Smooth muscle cell of the brain vasculature (primary cell): Measurements from ENCODE around the gene GON4L.
"Not testable (repeated sequence)": the region's sequence is repeated elsewhere in the genome, so short reads cannot be mapped to it uniquely, and the experiment has no call there.

ENCODE experiments used
- DNase-seq: peaks from one replicate; pipeline ENCODE4 v3.0.0-alpha.2; 2012; ENCODE audit warnings: low read depth, low spot score

GON4L gene

GRCh38 chr1:155831279-155831976 is 25.6 kb downstream of the GON4L start:
- no peak for DNase-seq

GRCh38 chr1:155827450-155827849 is 29.6 kb downstream of the GON4L start:
- no peak for DNase-seq

GRCh38 chr1:155816351-155816750 is 40.7 kb downstream of the GON4L start:
- DNase-seq: no peak

GRCh38 chr1:155813672-155814071 is 43.3 kb downstream of the GON4L start:
- no peak for DNase-seq

- no peak for DNase-seq
Measured at GRCh38 chr1:155812878-155813277, 44.1 kb downstream of the GON4L start.

GRCh38 chr1:155809088-155809487 is 47.9 kb downstream of the GON4L start:
- DNase-seq: no peak

GRCh38 chr1:155801149-155801548 is 55.9 kb downstream of the GON4L start:
- DNase-seq: no peak

- not testable (repeated sequence) for DNase-seq
Measured at GRCh38 chr1:155795618-155796017, 61.4 kb downstream of the GON4L start.

- DNase-seq: no peak
Measured at GRCh38 chr1:155794605-155795245, 62.3 kb downstream of the GON4L start.

- no peak for DNase-seq
Measured at GRCh38 chr1:155793213-155793612, 63.8 kb downstream of the GON4L start.

- DNase-seq: no peak
Measured at GRCh38 chr1:155777582-155777981, 79.4 kb downstream of the GON4L start.

- DNase-seq: no peak
Measured at GRCh38 chr1:155776414-155776813, 80.6 kb downstream of the GON4L start.

- no peak for DNase-seq
Measured at GRCh38 chr1:155773221-155773620, 83.8 kb downstream of the GON4L start.

- no peak for DNase-seq
Measured at GRCh38 chr1:155769257-155769656, 87.8 kb downstream of the GON4L start.

- not testable (repeated sequence) for DNase-seq
Measured at GRCh38 chr1:155767399-155767989, 89.5 kb downstream of the GON4L start.

GRCh38 chr1:155763989-155764388 is 93.0 kb downstream of the GON4L start:
- DNase-seq: not testable (repeated sequence)

GRCh38 chr1:155763090-155763815 is 93.8 kb downstream of the GON4L start:
- peak; percentile 21 for DNase-seq

- DNase-seq: no peak
Measured at GRCh38 chr1:155761736-155762405, 95.1 kb downstream of the GON4L start.

- DNase-seq: no peak
Measured at GRCh38 chr1:155760751-155761475, 96.1 kb downstream of the GON4L start.

- DNase-seq: no peak
Measured at GRCh38 chr1:155759966-155760630, 96.9 kb downstream of the GON4L start.
